Astrocyte (in vitro differentiated cells and primary cell): ENCODE measurements around the gene AMDHD2. TPM values are rescaled to one million over a fixed set of nuclear protein-coding genes. Genes with fewer than 3 reads are reported as not detected.

Experiments used
- DNase-seq: peaks from one replicate; pipeline ENCODE4 v3.0.0-alpha.2; 2010; ENCODE audit warnings: low read depth
- FAIRE-seq: peaks from 2 replicates; lab custom pipeline; 2011; peaks lifted over from hg19 to GRCh38; lab: Jason Lieb, UNC
- H2AFZ ChIP-seq: 2 replicates; pipeline ENCODE4 v1.6.0; 2012; ENCODE audit warnings: low read depth, low read length, inconsistent platforms
- H3K27ac ChIP-seq: 2 replicates; pipeline ENCODE4 v1.5.1; 2011; ENCODE audit warnings: low read depth, low read length, inconsistent platforms
- H3K27me3 ChIP-seq: 2 replicates; pipeline ENCODE4 v1.6.0; 2011; ENCODE audit warnings: low read length, inconsistent platforms; ENCODE audit not compliant: insufficient read depth
- H3K36me3 ChIP-seq: 2 replicates; pipeline ENCODE4 v1.5.1; 2011; ENCODE audit warnings: low read length, inconsistent platforms; ENCODE audit not compliant: insufficient read depth
- H3K4me1 ChIP-seq: 2 replicates; pipeline ENCODE4 v1.5.1; 2011; ENCODE audit warnings: low read length, inconsistent platforms; ENCODE audit not compliant: insufficient read depth
- H3K4me2 ChIP-seq: 2 replicates; pipeline ENCODE4 v1.6.0; 2012; ENCODE audit warnings: low read length, inconsistent platforms
- H3K4me3 ChIP-seq: 2 replicates; pipeline ENCODE4 v1.5.1; 2011; ENCODE audit warnings: low read depth, mild to moderate bottlenecking, low read length, inconsistent platforms; ENCODE audit not compliant: insufficient read depth
- H3K79me2 ChIP-seq: 2 replicates; pipeline ENCODE4 v1.6.0; 2012; ENCODE audit warnings: mild to moderate bottlenecking, low read length, inconsistent platforms; ENCODE audit not compliant: insufficient read depth
- H3K9ac ChIP-seq: 2 replicates; pipeline ENCODE4 v1.6.0; 2012; ENCODE audit warnings: mild to moderate bottlenecking, low read length, inconsistent platforms
- H3K9me3 ChIP-seq: 2 replicates; pipeline ENCODE4 v1.5.1; 2012; ENCODE audit warnings: low read depth, mild to moderate bottlenecking, low read length, inconsistent platforms; ENCODE audit not compliant: insufficient read depth
- H4K20me1 ChIP-seq: 2 replicates; pipeline ENCODE4 v1.6.0; 2012; ENCODE audit warnings: low read length, inconsistent platforms; ENCODE audit not compliant: insufficient read depth
- H3K27ac Mint-ChIP-seq: one replicate; pipeline ENCODE4 v1.8.0; 2021; ENCODE audit warnings: mild to moderate bottlenecking, mixed read lengths; ENCODE audit not compliant: unreplicated experiment
- H3K27me3 Mint-ChIP-seq: one replicate; pipeline ENCODE4 v1.8.0; 2021; ENCODE audit warnings: low read depth, mixed read lengths; ENCODE audit not compliant: unreplicated experiment
- H3K36me3 Mint-ChIP-seq: one replicate; pipeline ENCODE4 v1.8.0; 2021; ENCODE audit warnings: low read depth, mixed read lengths; ENCODE audit not compliant: unreplicated experiment
- H3K4me1 Mint-ChIP-seq: one replicate; pipeline ENCODE4 v1.8.0; 2021; ENCODE audit warnings: low read depth, mixed read lengths; ENCODE audit not compliant: unreplicated experiment
- H3K4me3 Mint-ChIP-seq: one replicate; pipeline ENCODE4 v1.8.0; 2021; ENCODE audit warnings: mild to moderate bottlenecking, moderate library complexity, mixed read lengths; ENCODE audit not compliant: unreplicated experiment
- H3K9me3 Mint-ChIP-seq: one replicate; pipeline ENCODE4 v1.8.0; 2021; ENCODE audit warnings: mild to moderate bottlenecking, mixed read lengths; ENCODE audit not compliant: unreplicated experiment
- EZH2 ChIP-seq: IDR thresholded peaks from 2 replicates; pipeline ENCODE4 v1.6.1; 2012; ENCODE audit warnings: mild to moderate bottlenecking, low read length, inconsistent platforms; ENCODE audit not compliant: insufficient read depth
- total RNA-seq: library from RNA; stranded (reverse); gene quantifications from 2 replicates; pipeline ENCODE4 v1.2.1, GENCODE V29; 2021
- TF ChIP-seq, protein P1 (sequence below): IDR thresholded peaks from 2 replicates; pipeline ENCODE4 v1.5.1; 2011; ENCODE audit warnings: low read depth, mild to moderate bottlenecking, inconsistent platforms, low read length, moderate library complexity; ENCODE audit not compliant: insufficient read depth

AMDHD2 gene
- total RNA-seq, 1 donor from 2014 or later, result 32.3 TPM

DNA sequence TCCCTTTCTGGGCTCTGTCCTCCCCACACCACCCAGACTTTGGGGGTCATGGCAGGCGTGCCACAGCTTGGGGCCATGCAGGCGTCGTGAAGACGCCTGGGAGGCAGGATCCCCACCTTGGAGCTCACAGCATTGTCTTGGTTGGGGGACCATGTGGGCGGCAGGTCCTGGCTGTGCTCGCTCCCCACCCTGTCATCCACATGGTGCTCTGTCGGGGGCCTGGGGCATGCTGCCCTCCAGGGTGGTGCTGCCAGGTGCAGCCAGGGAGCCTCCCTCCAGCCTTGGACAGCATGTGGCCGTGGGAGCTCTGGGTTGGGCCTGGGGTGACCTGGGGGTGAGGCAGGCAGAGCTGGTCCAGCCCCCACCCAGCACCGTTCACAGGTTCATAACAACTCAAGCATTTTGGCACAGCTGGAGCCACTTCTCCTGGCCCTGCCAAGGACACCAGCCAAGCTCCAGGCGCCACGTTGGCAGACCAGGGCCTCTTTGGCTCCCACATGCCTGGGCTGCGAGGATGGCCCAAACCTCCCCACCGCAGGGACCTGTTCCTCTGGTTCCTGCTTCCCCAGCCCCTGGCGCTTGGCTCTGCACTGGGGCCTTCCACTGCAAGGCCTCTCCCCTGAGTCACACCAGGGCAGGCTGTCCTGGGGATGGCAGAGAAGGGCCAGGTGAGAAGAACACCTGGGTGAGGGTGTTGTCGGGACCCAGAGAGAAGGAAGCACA is 21.5 kb upstream of the AMDHD2 start:
- Mint-ChIP-seq H3K9me3 (no peaks in the 10 kb centered on the region), H3K36me3 (peaks cover 5% of the 10 kb centered on the region), H3K27me3 (no peaks in the 10 kb centered on the region), H3K27ac (no peak overlapping the region), H3K4me3 (no peak overlapping the region), H3K4me1 (peaks cover 8% of the 10 kb centered on the region)
- Histone ChIP-seq H3K79me2 (no peaks in the 10 kb centered on the region), H3K4me2 (no peak overlapping the region), H2AFZ (no peak overlapping the region), H3K9me3 (no peaks in the 10 kb centered on the region), H3K4me3 (no peak overlapping the region), H4K20me1 (peaks cover 19% of the 10 kb centered on the region), H3K27ac (no peak overlapping the region), H3K27me3 (no peaks in the 10 kb centered on the region), H3K9ac (no peak overlapping the region), H3K4me1 (peaks cover 12% of the 10 kb centered on the region), H3K36me3 (no peaks in the 10 kb centered on the region)
- FAIRE-seq, result no peak
- no peak for DNase-seq
- no peak for TF ChIP-seq EZH2
- TF ChIP-seq, protein P1, sequence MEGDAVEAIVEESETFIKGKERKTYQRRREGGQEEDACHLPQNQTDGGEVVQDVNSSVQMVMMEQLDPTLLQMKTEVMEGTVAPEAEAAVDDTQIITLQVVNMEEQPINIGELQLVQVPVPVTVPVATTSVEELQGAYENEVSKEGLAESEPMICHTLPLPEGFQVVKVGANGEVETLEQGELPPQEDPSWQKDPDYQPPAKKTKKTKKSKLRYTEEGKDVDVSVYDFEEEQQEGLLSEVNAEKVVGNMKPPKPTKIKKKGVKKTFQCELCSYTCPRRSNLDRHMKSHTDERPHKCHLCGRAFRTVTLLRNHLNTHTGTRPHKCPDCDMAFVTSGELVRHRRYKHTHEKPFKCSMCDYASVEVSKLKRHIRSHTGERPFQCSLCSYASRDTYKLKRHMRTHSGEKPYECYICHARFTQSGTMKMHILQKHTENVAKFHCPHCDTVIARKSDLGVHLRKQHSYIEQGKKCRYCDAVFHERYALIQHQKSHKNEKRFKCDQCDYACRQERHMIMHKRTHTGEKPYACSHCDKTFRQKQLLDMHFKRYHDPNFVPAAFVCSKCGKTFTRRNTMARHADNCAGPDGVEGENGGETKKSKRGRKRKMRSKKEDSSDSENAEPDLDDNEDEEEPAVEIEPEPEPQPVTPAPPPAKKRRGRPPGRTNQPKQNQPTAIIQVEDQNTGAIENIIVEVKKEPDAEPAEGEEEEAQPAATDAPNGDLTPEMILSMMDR, result no peak

- Mint-ChIP-seq H3K27ac (no peak overlapping the region), H3K9me3 (no peaks in the 10 kb centered on the region), H3K4me1 (peaks cover 8% of the 10 kb centered on the region), H3K4me3 (no peak overlapping the region), H3K27me3 (no peaks in the 10 kb centered on the region), H3K36me3 (peaks cover 5% of the 10 kb centered on the region)
- Histone ChIP-seq H3K4me3 (no peak overlapping the region), H3K4me2 (no peak overlapping the region), H2AFZ (no peak overlapping the region), H3K27ac (no peak overlapping the region), H4K20me1 (peaks cover 19% of the 10 kb centered on the region), H3K79me2 (no peaks in the 10 kb centered on the region), H3K9me3 (no peaks in the 10 kb centered on the region), H3K9ac (no peak overlapping the region), H3K36me3 (no peaks in the 10 kb centered on the region), H3K4me1 (peaks cover 12% of the 10 kb centered on the region), H3K27me3 (no peaks in the 10 kb centered on the region)
- no peak for DNase-seq
- no peak for FAIRE-seq
- TF ChIP-seq, protein P1, result no peak
- no peak for TF ChIP-seq EZH2
Observed at GRCh38 chr16:2499454-2499853, 20.7 kb upstream of the AMDHD2 start.

GRCh38 chr16:2499890-2500429 is 20.2 kb upstream of the AMDHD2 start:
- Mint-ChIP-seq H3K4me1 (peaks cover 8% of the 10 kb centered on the region), H3K27me3 (no peaks in the 10 kb centered on the region), H3K4me3 (no peak overlapping the region), H3K9me3 (no peaks in the 10 kb centered on the region), H3K27ac (no peak overlapping the region), H3K36me3 (peaks cover 5% of the 10 kb centered on the region)
- Histone ChIP-seq H4K20me1 (peaks cover 19% of the 10 kb centered on the region), H3K79me2 (no peaks in the 10 kb centered on the region), H3K27ac (no peak overlapping the region), H2AFZ (no peak overlapping the region), H3K9me3 (no peaks in the 10 kb centered on the region), H3K4me3 (no peak overlapping the region), H3K4me1 (peaks cover 12% of the 10 kb centered on the region), H3K27me3 (no peaks in the 10 kb centered on the region), H3K36me3 (no peaks in the 10 kb centered on the region), H3K9ac (no peak overlapping the region), H3K4me2 (no peak overlapping the region)
- no peak for FAIRE-seq
- DNase-seq, result no peak
- TF ChIP-seq EZH2, result no peak
- TF ChIP-seq, protein P1, result no peak
